GM19397 (cell line): ENCODE measurements around the gene GUK1.
A peak's percentile ranks its signal among the peaks of the same experiment; 100 is the strongest.
"Not testable (repeated sequence)": the region's sequence is repeated elsewhere in the genome, so short reads cannot be mapped to it uniquely, and the experiment has no call there.

Experiments used
- ATAC-seq: cut with Tn5 transposase; IDR thresholded peaks from one replicate; pipeline ENCODE4 v1.9.1; 2021; ENCODE audit warnings: mild to moderate bottlenecking, moderate library complexity; ENCODE audit not compliant: unreplicated experiment

GUK1 gene

GRCh38 chr1:228161866-228162265, 21.8 kb downstream of the GUK1 start:
- no peak for ATAC-seq

GRCh38 chr1:228162286-228163006, 22.4 kb downstream of the GUK1 start:
- ATAC-seq = no peak

GRCh38 chr1:228163007-228163753, 23.1 kb downstream of the GUK1 start:
- no peak for ATAC-seq

- ATAC-seq = no peak
Measured at GRCh38 chr1:228163776-228164519, 23.9 kb downstream of the GUK1 start.

GRCh38 chr1:228164561-228165371, 24.7 kb downstream of the GUK1 start:
- ATAC-seq = no peak

- peak; percentile 81 for ATAC-seq
Measured at GRCh38 chr1:228165372-228166169, 25.5 kb downstream of the GUK1 start, which contains the start of gene IBA57. IBA57 (plus strand) TSS chr1:228165804; CDS start chr1:228165817, 13 bp downstream.

GRCh38 chr1:228166170-228166936, 26.3 kb downstream of the GUK1 start:
- peak; percentile 6 for ATAC-seq

GRCh38 chr1:228168563-228169270, 28.6 kb downstream of the GUK1 start:
- no peak for ATAC-seq

- ATAC-seq = no peak
Measured at GRCh38 chr1:228169345-228169744, 29.3 kb downstream of the GUK1 start.

GRCh38 chr1:228170666-228171065, 30.6 kb downstream of the GUK1 start:
- no peak for ATAC-seq

- ATAC-seq = no peak
Measured at GRCh38 chr1:228171221-228171891, 31.3 kb downstream of the GUK1 start.

GRCh38 chr1:228172591-228173527, 32.8 kb downstream of the GUK1 start:
- ATAC-seq = no peak

- not testable (repeated sequence) for ATAC-seq
Measured at GRCh38 chr1:228173528-228174481, 33.7 kb downstream of the GUK1 start.

GRCh38 chr1:228174482-228175315, 34.6 kb downstream of the GUK1 start:
- ATAC-seq = no peak
